NCI-H2227 (cell line): ENCODE results near the gene CAPN8.
A peak's percentile ranks its signal among the peaks of the same experiment; 100 is the strongest.

ENCODE experiments used
- DNase-seq: peaks from one replicate; lab custom pipeline; 2025; ENCODE audit not compliant: unreplicated experiment; lab: John Stamatoyannopoulos, UW

Gene CAPN8

GRCh38 chr1:223620297-223620897 is 45.1 kb downstream of the CAPN8 start:
- DNase-seq = peak; percentile 15

DNA sequence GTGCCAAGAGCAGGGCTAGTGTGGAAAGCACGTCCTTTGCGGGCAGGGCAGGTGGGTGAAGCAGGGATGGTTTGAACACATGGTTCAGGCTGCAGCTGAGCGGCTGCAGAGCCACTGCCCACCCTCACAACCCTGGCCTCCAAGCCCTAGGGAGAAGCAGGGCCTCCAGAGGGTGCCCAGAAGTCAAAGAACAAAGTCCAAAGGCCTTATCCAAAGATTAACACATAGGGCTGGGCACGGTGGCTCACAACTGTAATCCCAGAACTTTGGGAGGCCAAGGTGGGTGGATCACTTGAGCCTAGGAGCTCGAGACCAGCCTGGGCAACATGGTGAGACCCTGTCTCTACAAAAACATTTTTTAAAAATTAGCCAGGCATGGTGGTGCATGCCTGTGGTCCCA is 46.8 kb downstream of the CAPN8 start:
- DNase-seq = no peak

GRCh38 chr1:223617323-223618070 is 48.0 kb downstream of the CAPN8 start:
- DNase-seq = no peak

GRCh38 chr1:223616586-223616985 is 48.9 kb downstream of the CAPN8 start:
- DNase-seq = no peak

DNA sequence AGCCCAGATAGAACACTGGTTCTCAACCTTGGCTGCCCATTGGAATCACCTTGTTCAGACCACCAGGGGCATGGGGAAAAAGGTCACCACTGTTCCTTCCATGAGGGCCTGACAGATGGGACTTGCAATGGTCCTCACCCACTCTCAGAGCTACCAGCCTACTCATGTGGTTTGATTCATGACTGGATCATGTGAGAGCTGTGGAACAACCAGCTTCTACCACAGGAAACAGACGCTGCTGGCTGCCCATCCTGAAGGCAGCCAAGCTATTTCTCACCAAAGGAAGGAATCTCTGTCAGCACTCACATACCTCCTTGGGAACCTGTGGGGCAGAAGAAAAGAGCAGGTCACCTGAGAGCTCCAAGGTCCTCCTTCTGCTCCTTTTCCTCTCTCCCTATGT is 53.6 kb downstream of the CAPN8 start:
- DNase-seq = no peak

DNA sequence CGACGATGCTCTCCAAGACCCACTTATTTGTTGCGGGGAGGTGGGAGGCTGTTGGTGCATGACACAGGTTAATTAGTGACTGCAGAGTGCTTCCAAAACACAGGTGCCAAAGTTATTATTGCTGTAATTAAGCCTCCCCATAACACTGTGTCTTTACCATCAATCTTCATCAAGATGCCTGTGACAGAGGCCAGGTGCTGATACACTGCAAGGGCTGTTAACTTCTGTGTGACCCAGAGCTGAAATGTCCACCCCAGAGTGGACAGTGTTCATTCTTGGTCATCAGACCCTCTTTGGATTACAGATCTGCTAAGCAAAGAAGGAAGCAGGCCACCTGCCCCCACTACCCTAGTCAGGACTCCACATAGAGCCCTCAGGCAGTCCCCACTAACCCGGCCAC is 55.5 kb downstream of the CAPN8 start:
- no peak for DNase-seq

DNA sequence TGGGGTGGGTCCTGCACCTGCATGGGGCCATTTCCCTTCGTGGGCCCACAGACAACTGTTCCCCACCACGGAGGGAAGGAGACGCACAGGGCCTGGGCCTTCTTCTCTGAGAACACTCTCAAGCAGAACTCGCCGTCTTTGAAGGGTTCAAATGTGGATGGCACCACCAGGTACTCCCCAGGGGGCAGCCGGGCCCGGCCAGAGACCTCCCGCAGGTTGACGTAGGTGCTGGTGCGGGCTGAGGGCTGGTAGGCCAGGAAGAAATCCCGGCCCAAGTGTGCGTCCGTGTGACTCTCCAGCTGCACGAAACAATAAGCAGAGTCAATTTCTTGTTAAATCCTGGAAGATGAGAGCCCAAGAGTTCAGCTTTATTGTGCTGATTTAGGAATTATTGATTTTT is 56.4 kb downstream of the CAPN8 start:
- DNase-seq = no peak

DNA sequence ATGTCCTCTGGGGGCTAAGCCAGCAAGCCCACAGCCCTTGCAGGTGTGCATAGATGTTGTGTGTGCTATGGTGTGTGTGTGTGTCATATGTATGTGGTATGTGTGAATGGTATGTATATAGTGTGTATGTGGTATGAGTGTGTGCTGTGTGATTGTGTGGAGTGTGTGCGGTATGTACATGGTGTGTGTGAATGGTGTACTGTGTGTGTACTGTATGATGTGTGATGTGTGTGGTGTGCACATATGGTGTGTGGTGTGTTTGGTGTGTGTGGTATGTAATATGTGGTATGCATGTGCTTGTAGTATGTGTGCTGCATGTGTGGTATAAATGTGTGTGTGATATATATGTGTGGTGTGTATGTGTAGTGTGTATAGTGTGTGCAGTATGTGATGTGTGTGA is 107.0 kb downstream of the CAPN8 start:
- no peak for DNase-seq

DNA sequence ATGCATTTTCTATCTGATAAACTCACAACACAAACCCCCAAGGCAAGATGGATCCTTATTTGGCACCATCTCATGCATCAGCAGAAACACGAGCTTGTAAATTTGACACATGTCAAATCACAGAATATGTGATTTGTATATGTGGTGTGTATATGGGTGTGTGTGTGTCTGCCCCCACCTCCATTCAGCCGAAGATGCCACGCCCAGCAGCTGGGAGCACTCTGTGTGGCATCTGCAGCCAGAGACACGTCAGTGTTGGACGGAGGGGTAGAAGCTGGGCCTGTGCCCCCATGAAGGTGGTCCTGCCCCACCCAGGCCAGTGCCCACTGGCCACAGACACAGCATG is 108.4 kb downstream of the CAPN8 start:
- DNase-seq = no peak

DNA sequence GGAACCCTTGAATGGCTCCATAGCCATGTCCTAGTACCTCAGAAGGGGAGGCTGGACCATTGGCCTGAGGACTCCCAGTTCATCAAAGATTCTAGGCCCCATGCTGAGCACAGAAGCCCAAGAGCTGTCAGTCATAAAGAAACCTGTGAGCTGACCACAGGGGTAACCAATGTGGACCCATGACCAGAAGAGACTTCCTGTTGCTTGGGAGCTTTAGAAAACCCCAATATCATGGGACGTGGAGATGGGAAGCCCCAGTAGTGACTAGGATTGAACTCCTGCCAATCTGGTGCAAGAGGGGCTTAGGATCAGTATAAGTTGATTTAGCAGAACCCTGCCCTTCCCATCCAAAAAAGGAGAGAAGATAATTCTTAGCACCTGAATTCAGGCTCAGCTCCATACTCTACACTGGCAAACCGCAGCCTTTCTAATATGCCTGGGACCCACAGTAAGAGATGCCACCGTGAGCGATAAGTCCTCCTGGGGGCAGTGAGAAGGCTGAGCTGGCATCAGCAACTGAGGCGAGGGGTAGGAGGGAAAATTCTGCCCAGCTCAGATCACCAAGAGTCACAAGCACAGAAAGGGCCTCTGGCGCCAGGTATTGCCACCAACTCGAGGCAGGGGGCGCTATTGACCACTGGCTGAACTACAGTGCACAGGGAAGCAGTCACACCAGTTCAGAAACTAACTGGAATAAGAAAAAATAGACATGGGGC is 108.9 kb downstream of the CAPN8 start:
- peak; percentile 30 for DNase-seq

GRCh38 chr1:223553957-223554356 is 111.5 kb downstream of the CAPN8 start:
- no peak for DNase-seq

DNA sequence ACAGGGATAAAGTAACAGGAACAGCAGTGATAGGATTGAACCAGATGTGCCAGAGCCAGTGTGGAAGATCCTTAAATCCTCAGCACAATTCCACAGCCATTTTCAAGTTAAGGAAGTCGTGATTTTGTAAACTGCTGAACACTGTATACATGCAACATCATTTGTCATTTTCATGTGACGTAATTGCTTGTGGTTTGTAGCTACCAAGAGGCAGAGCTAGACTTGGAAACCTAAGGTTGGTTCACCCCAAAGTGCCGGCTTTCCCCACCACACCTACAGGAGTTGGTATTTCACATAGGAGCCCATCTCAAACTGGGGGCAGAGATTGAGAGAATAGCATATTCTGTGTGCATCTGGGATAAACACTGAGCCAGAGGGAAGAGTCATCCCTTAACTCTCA is 113.9 kb downstream of the CAPN8 start:
- DNase-seq = no peak

DNA sequence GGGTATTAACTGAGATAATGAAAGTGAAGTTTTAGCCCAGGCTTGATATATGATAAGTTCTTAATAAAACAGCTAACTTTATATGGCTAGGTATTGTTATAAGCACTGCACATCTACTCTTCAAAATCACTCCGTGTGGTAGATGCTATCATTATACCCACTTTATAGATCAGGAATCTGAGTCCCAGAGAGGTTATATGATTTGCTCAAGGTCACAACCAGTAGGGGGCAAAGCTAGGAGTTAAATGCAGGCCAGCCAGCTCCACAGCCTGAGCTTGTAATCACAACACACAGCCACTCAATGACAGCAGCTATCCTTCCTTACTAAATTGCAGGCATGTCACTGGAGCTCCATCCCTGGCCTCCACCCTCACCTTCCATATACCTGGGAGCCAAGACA is 115.8 kb downstream of the CAPN8 start:
- DNase-seq = no peak

- DNase-seq = no peak
Measured at GRCh38 chr1:223547316-223548114, 118.0 kb downstream of the CAPN8 start.

GRCh38 chr1:223545343-223545742 is 120.2 kb downstream of the CAPN8 start:
- no peak for DNase-seq

- no peak for DNase-seq
Measured at GRCh38 chr1:223543560-223543959, 121.9 kb downstream of the CAPN8 start.

- no peak for DNase-seq
Measured at GRCh38 chr1:223542831-223543230, 122.7 kb downstream of the CAPN8 start.

DNA sequence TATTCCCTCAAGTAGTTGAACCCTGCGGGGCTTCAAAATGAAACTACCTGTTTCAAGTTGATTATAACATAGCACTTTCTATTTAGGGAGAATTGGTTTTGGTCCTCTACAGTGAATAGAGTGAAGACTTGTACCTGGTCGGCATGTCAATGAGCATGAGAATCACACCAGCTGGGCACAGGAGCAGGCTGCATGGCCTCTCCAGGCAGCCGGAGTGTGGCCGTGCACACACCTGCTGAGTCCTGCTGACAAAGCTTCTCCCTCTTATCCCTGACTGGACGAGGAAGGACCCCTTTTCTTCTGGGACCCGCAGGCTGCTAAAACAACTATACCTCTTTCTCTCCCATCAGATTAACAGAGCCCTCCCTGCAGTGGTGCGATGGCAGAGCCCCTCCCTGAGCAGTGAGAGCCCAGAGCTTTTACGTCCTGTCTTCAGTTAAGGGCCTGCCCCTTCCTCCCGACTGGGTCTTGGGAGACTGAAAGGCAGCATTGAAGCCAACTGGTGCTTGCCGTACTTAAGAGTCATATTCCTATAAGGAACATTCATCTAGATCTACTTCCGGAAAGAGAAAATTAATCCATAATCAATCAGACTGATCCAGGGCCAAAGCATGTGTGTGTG is 124.9 kb downstream of the CAPN8 start:
- no peak for DNase-seq

- no peak for DNase-seq
Measured at GRCh38 chr1:223539750-223540149, 125.8 kb downstream of the CAPN8 start.

GRCh38 chr1:223538981-223539380 is 126.5 kb downstream of the CAPN8 start:
- DNase-seq = no peak

DNA sequence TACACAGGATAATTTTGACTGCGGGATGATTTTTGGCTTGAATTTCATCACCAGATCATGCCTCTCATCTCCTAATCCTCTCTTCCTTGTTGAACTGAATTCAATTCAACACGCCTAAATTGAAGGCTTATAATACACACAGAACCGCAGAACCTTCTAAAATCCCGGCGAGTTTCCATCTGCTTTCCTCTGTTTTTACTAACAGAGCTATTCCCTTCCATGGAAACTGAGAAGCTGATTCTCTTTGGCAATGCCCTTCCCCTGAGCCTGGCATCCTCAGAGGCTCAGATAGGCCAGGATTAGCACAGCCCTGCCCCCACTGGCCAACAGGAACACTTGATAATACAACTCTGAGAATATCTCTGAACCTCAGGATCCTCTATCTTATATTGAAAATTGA is 130.2 kb downstream of the CAPN8 start:
- no peak for DNase-seq
